Measurements from ENCODE around the gene MRTFA.
"Not testable (repeated sequence)": the region's sequence is repeated elsewhere in the genome, so short reads cannot be mapped to it uniquely, and the experiment has no call there.

The MRTFA gene

DNA sequence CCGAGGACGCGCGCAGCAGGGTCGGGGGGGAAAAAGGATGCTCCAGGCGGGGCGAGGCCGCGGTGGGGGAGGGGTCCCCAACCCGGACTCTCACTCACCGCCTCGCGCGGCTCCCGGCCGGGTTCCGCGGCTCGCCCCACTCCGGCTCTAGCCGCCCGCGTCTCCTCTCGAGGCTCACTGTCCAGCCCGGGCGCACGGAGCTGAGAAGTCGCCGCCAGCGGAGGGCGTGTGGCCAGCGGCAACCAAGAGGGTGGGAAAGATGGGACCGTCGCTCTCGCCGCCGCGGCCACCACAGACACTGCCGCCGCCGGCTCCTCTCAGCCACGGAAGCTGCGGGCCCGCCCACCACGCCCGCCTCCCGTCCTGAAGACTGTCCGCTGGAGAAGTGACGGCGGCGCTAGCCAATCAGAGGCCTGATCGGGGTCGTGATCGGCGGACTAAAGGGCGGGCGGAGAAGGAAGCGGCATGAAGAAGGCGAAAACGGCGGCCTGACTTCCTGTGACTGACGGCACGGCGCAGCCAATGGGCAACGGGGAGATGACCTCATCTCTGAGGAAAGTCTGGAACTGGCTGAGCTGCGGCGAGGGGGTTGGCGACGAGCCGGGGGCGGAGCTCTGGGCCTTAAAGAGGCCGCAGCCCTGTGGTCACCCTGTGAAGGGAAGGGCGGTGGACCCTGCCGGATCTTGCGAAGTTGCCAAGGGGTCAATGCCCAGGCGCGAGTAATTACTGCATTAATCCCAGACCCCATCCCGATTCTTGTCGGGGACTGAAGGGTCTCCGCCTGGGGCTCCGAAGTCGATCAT is at the start of gene MRTFA:
MRTFA (minus strand) TSS at position 340 of the 803 bp plus-strand sequence.
- DNase-seq = peak; percentile 99

- DNase-seq = no peak
Observed at GRCh38 chr22:40685406-40685805, 48.9 kb upstream of the MRTFA start.

DNA sequence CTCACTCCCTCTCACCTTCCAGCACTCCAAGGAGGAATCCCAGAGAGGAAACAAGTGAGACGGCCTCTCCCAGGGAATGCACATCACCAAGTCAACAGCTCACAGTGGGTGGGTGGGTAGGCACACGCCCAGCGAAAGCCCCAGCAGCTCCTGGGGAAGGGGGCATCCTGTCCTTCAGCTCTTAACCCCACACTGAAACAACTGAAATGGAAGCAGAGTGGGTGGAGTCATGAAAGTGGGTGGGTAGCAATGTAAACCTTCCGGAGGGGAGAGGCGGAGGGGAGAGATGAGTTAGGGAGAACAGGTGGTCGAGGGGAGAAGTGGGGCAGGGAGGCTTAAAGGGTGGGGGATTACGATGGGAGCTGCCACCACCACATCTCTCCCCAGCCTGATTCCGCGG is 48.2 kb upstream of the MRTFA start:
- no peak for DNase-seq

DNA sequence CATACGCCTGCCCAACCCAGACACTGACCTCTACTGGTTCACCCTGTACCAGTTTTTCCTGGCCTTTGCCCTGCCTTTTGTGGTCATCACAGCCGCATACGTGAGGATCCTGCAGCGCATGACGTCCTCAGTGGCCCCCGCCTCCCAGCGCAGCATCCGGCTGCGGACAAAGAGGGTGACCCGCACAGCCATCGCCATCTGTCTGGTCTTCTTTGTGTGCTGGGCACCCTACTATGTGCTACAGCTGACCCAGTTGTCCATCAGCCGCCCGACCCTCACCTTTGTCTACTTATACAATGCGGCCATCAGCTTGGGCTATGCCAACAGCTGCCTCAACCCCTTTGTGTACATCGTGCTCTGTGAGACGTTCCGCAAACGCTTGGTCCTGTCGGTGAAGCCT is 44.9 kb upstream of the MRTFA start:
- DNase-seq = no peak

DNA sequence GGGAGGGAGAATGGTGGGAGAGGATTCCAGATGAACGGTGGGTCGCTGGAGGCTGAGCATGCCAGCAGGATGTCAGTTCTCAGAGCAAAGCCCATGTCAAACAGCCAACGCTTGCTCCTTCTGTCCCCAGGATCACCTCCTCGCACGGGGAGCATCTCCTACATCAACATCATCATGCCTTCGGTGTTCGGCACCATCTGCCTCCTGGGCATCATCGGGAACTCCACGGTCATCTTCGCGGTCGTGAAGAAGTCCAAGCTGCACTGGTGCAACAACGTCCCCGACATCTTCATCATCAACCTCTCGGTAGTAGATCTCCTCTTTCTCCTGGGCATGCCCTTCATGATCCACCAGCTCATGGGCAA is 44.3 kb upstream of the MRTFA start:
- DNase-seq = no peak

GRCh38 chr22:40679964-40680818 is 43.7 kb upstream of the MRTFA start:
- DNase-seq = no peak

- DNase-seq = peak in 1 of 2 experiments; percentile 11
Observed at GRCh38 chr22:40679249-40679963, 42.9 kb upstream of the MRTFA start, which contains the start of gene MCHR1. Gene MCHR1, plus strand, starts transcription at chr22:40679484. Its CDS starts 169 bp downstream, at chr22:40679653.

DNA sequence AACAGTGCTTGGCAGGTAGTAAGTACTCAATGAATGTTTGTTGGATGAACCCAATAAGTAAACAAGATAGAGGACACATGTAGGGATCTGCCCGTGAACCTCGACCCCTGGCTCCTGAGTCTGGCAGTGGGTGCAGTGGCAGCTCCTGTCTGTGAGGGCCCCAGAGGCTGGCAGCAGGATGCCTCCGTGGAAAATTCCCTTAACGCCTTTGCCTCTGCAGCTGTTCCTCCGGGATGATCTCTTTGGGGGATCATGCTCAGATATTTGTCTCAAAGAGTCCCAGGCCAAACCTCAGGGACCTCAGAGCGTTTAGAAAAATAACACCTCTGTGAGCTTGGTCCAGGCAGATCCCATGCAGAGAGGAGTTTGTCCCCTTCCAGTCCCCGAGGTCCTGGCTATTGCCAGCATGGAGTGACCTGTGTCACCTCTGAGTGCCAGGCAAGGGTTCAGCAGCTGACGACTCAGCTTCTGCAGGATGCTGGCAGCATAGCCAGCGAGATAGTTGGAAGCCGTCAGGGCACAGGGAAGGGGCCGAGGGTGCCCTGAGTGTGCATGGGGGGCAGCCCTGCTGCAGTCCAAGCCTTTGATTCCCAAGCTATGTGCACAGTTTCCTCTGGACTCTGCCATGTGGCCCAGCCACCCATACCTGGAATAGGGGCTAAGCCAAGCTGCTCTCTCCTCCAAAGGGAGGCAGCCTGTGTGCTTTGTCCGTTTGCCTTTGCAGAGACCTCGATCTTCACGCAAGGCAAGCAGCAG is 42.2 kb upstream of the MRTFA start:
- no peak for DNase-seq

DNA sequence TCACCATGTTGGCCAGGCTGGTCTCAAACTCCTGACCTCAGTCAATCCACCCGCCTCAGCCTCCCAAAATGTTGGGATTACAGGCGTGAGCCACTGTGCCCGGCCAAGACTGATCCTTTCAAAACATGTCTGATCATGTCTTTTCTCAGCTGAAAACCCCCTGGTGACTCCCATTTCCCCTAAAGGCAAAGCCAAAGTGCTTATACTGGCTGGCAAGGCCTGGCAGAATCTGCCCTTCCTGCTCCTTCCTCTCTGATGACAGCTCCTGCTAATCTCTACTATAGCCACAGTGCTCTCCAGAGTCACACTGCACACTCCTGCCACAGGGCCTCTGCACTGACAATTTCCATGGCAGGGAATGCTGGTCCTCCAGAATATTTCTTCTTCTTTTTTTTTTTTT is 40.1 kb upstream of the MRTFA start:
- no peak for DNase-seq

- not testable (repeated sequence) for DNase-seq
Observed at GRCh38 chr22:40676166-40676565, 39.6 kb upstream of the MRTFA start.

- no peak for DNase-seq
Observed at GRCh38 chr22:40674274-40674673, 37.8 kb upstream of the MRTFA start.

- DNase-seq = no peak
Observed at GRCh38 chr22:40673017-40673416, 36.5 kb upstream of the MRTFA start.

DNA sequence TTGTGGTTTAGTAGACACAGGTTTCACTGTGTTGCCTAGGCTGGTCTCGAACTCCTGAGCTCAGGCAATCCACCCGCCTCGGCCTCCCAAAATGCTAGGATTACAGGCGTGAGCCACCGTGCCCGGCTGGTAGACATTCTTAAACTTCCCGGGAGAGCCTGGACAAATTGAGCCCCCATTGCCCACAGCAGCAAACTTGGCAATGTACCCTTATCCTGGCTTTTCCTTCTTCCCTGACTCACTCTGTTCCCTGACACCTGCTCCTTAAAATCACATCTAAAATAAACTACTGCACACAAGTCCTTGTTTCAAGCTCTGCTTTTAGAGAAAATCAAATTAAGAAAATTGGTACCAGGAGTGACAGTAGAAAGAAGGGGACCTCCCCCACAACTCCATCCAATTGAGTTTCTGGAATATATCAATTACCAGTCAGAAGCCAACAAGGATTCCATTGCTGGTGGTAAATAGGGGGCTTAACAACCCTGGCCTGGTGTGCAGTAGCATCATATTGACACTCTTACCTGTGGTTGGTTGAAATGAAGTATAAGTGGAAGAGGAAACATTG is 35.4 kb upstream of the MRTFA start:
- DNase-seq = no peak

DNA sequence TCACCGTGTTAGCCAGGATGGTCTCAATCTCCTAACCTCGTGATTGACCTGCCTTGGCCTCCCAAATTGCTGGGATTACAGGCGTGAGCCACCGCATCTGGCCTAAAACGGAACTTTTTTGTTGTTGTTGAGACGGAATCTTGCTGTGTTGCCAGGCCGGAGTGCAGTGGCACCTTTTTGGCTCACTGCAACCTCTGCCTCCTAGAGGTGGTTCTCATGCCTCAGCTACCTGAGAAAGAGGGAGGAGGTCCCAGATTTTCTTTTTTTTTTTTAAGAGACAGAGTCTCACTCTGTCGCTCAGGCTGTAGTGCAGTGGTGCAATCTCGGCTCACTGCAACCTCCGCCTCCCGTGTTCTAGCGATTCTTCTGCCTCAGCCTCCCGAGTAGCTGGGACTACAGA is 34.9 kb upstream of the MRTFA start:
- no peak for DNase-seq

DNA sequence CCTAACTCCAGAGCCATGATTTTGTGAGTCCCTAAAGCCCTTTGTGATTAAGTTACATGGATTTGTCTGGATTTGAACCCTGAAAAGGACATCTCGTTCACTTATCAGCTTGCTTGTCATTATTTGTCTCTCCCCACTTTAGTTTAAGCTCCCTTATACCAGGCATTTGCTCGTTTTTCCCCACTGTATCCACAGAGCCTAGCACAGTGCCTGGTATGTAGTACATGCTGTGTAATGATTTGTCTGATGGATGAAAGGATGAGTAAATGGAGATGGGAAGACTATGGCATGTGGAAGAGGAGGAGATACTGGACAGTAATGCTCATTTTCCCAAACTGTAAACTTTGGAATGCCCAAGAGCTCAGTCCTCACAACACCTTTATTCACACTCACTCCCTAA is 33.5 kb upstream of the MRTFA start:
- DNase-seq = no peak

DNA sequence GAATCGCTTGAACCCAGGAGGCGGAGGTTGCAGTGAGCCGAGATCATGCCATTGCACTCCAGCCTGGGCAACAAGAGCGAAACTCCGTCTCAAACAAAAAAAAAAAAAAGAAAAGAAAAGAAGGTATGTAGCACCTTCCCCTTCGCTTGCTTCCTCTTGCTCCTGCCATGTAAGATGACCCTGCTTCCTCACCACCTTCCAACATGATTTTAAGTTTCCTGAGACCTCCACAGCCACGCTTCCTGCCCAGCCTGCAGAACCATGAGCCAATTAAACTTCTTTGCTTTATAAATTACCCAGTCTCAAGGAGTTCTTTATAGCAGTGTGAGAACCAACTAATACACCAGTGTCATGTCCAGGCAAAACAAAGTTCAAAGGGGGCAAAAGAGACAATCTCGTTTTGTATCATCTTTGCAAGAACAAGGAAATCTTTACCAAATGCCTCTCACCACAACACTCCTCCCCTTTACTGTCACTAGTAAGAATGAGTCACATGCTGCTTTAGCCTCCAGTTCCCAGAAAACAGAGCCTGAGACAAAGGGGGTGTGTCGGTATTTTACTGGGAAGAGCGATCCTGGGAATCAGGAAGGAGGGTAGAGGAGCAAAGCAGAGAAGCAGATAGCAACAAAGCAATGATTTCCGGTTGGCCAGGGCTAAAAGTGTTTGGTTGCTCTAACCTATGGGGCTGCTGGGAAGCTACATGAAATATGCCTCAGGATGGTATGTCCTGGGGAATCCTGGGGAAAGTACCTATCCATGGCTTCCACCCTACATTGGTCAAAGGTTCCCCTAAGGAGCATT is 32.3 kb upstream of the MRTFA start:
- DNase-seq = no peak

GRCh38 chr22:40666151-40666848 is 29.8 kb upstream of the MRTFA start:
- no peak for DNase-seq

DNA sequence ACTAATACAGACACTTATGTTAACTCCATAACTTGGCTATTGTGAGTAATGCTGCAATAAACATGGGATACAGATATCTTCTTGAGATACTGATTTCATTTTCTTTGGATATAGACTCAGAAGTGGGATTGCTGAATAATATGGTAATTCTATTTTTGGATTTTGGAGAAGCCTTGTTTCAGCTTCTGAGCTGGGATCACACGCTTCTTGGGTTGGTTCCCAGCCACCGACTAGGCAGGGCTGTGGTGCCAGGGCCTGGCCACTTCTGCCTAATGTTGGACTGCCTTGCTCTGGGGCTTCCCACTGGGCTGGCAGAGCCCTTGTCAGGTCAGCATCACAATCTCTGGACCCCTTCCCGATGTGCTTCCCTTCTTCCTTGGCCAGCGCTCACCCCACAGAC is 28.8 kb upstream of the MRTFA start:
- no peak for DNase-seq

DNA sequence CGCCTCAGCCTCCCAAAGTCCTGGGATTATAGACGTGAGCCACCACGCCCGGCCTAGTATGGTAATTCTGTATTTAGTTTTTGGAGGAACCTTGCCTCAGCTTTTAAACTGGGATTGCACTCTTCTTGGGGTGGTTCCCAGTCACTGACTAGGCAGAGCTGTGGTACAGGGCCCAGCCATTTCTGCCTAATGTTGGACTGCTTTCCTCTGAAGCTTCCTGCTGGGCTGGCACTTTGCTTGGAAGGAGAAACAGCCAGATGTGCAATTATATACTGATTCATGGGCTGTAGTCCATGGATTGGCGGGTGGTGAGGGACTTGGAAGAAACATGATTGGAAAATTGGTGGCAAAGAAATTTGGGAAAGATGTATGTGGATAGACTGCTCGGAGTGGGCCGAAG is 25.2 kb upstream of the MRTFA start:
- DNase-seq = no peak

GRCh38 chr22:40660730-40661129 is 24.2 kb upstream of the MRTFA start:
- no peak for DNase-seq

GRCh38 chr22:40659166-40659565 is 22.6 kb upstream of the MRTFA start:
- DNase-seq = no peak

Measured in SHP77 (cell line).